Measurements from ENCODE around the gene THOP1. TPM values are rescaled to one million over a fixed set of nuclear protein-coding genes. Genes with fewer than 3 reads are reported as not detected.

The THOP1 gene
- total RNA-seq, 4 donors from 2014 or later: 31.6 to 55.0 (median 41.4) TPM

DNA sequence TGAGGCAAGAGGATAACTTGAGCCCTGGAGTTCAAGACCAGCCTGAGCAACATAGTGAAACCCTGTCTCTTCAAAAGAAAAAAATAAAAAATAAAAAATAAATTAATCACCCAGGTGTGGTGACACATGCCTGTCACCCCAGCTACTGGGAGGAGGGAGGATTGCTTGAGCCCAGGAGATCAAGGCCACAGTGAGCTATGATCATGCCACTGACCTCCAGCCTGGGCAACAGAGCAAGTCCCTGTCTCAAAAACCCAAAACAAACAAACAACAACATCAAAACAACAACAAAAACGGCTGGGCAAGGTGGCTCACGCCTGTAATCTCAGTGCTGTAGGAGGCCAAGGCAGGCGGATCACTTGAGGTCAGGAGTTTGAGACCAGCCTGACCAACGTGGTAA is 41.2 kb upstream of the THOP1 start:
- WGBS: 52% methylated on average over 4 of the region's 4 CpGs
- Histone ChIP-seq H3K36me3 (no peaks in the 10 kb centered on the region), H3K27ac (no peak overlapping the region), H3K4me1 (peaks cover 8% of the 10 kb centered on the region), H3K9me3 (no peaks in the 10 kb centered on the region), H3K27me3 (peaks cover 9% of the 10 kb centered on the region), H3K4me3 (no peak overlapping the region)
- TF ChIP-seq EP300 (IDR thresholded peaks at IDR 0.05) (no peak), POLR2AphosphoS5 (IDR thresholded peaks at IDR 0.05) (no peak), POLR2A (IDR thresholded peaks at IDR 0.05) (no peak)
- TF ChIP-seq, protein P1, sequence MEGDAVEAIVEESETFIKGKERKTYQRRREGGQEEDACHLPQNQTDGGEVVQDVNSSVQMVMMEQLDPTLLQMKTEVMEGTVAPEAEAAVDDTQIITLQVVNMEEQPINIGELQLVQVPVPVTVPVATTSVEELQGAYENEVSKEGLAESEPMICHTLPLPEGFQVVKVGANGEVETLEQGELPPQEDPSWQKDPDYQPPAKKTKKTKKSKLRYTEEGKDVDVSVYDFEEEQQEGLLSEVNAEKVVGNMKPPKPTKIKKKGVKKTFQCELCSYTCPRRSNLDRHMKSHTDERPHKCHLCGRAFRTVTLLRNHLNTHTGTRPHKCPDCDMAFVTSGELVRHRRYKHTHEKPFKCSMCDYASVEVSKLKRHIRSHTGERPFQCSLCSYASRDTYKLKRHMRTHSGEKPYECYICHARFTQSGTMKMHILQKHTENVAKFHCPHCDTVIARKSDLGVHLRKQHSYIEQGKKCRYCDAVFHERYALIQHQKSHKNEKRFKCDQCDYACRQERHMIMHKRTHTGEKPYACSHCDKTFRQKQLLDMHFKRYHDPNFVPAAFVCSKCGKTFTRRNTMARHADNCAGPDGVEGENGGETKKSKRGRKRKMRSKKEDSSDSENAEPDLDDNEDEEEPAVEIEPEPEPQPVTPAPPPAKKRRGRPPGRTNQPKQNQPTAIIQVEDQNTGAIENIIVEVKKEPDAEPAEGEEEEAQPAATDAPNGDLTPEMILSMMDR (IDR thresholded peaks at IDR 0.05): no peak
- no peak for DNase-seq (ENCODE audit: low spot score in 2 of 2)

DNA sequence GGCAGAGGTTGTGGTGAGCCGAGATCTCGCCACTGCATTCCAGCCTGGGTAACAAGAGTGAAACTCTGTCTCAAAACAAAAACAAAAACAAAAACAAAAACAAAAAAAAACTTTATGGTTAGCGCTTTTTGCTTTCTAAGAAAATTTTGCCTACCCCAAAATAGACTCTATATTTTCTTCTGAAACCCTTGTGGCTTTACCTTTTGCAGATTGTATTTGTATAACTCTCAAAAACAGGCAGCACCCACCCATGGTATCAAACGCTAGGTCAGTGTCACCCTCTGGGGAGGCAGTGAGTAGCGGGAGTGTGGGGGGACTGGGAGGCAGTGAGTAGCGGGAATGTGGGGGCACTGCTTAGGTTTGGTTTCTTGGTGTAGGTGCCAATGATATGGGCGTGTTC is 38.0 kb upstream of the THOP1 start:
- TF ChIP-seq, protein P1 (IDR thresholded peaks at IDR 0.05): no peak
- TF ChIP-seq POLR2A (IDR thresholded peaks at IDR 0.05) (no peak), POLR2AphosphoS5 (IDR thresholded peaks at IDR 0.05) (no peak), EP300 (IDR thresholded peaks at IDR 0.05) (no peak)

DNA sequence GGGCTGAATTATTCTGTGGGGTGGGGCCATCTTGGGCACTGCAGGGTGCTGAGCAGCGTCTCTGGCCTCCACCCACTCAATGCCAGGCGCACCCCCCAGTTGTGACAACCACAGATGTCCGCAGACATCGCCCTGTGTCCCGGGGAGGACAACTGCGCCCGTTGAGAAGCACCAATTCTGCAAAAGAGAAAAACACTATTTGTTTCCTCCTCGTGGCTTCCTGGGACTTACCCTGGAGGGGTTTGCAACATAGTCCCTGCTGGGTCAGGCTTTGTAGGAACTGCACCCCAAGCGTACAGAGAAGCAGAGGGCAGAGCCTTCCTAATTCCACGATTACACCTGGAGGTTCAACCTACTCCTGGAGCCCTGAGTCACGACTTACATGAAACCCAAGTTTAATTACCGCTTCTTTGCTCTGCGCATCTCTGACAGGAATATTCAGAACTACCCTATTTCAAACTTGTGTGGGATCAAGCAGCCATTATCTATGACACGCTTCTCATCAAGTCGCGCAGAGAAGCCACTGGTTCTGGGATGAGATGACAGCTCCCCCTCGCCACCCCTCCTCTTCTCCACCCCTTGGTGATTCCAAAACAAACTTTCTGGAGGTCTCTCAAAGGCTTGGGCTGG is 34.4 kb upstream of the THOP1 start:
- WGBS: 74% methylated on average over 12 of the region's 17 CpGs
- Histone ChIP-seq H3K9me3 (no peaks in the 10 kb centered on the region), H3K4me1 (peaks cover 3% of the 10 kb centered on the region), H3K4me3 (no peak overlapping the region), H3K36me3 (peaks cover 22% of the 10 kb centered on the region), H3K27ac (no peak overlapping the region), H3K27me3 (no peaks in the 10 kb centered on the region)
- DNase-seq (ENCODE audit: low spot score in 2 of 2): no peak
- TF ChIP-seq EP300 (IDR thresholded peaks at IDR 0.05) (no peak), POLR2AphosphoS5 (IDR thresholded peaks at IDR 0.05) (no peak), POLR2A (IDR thresholded peaks at IDR 0.05) (no peak)
- TF ChIP-seq, protein P1 (IDR thresholded peaks at IDR 0.05): no peak

More for the DNA sequence above, 38.0 kb upstream of the THOP1 start:
- Histone ChIP-seq H3K27me3 (no peaks in the 10 kb centered on the region), H3K36me3 (no peaks in the 10 kb centered on the region), H3K9me3 (no peaks in the 10 kb centered on the region), H3K4me3 (no peak overlapping the region), H3K27ac (no peak overlapping the region), H3K4me1 (peaks cover 3% of the 10 kb centered on the region)
- DNase-seq (ENCODE audit: low spot score in 2 of 2): no peak
- WGBS: 84% methylated on average over 7 of the region's 7 CpGs

DNA sequence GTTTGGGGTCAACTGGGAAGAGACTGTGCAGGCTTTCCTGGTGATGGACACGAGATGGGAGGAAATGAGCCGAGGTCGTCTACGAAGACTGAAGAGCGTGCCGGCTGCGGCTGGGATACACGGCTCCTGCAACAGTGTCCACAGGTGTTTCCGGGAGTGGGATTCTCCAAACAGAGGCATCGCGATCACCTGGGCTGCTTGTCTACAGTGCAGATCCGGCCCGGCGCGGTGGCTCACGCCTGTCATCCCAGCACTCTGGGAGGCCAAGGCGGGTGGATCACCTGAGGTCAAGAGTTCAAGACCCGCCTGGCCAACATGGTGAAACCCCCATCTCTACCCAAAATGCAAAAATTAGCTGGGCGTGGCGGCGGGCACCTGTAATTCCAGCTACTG is 33.9 kb upstream of the THOP1 start:
- 92% methylated on average over 20 of the region's 21 CpGs for WGBS

More for the DNA sequence above, 33.9 kb upstream of the THOP1 start:
- no peak for DNase-seq (ENCODE audit: low spot score in 2 of 2)
- H3K36me3 ChIP-seq: peaks cover 27% of the 10 kb centered on the region
- peaks cover 3% of the 10 kb centered on the region for H3K4me1 ChIP-seq
- TF ChIP-seq, protein P1 (IDR thresholded peaks at IDR 0.05): no peak
- TF ChIP-seq POLR2A (IDR thresholded peaks at IDR 0.05): no peak
- no peak for TF ChIP-seq EP300 (IDR thresholded peaks at IDR 0.05)
- no peak for TF ChIP-seq POLR2AphosphoS5 (IDR thresholded peaks at IDR 0.05)
- no peak overlapping the region for H3K27ac ChIP-seq
- no peak overlapping the region for H3K4me3 ChIP-seq
- H3K9me3 ChIP-seq: no peaks in the 10 kb centered on the region
- H3K27me3 ChIP-seq: no peaks in the 10 kb centered on the region
